Prostate gland (tissue), 2 donors: ENCODE results near the gene SPI1.

Experiments used
- CTCF ChIP-seq, 4 experiments: fragments of 200-600 bp in 2 of 4; fragments of 450-650 bp in 2 of 4; sonication (generic) in 2 of 4; IDR thresholded peaks; 1 replicate in 3 of 4; 2 replicates in 1 of 4; pipeline ENCODE4 v1.5.1; 2016 to 2019; ENCODE audit warnings: antibody characterized with exemption in 4 of 4, mild to moderate bottlenecking in 2 of 4, moderate library complexity in 2 of 4
- POLR2A ChIP-seq: fragments of 450-650 bp; IDR thresholded peaks from one replicate; pipeline ENCODE4 v1.6.1; 2016; ENCODE audit warnings: antibody characterized with exemption, mild to moderate bottlenecking

GRCh38 chr11:47378010-47378835, at the start of gene SPI1:
- TF ChIP-seq CTCF (IDR thresholded peaks at IDR 0.05), result no peak
- TF ChIP-seq POLR2A, result no peak
